Effector memory CD4-positive, alpha-beta T cell (primary cell): ENCODE measurements around the gene BOK.
"Not testable (repeated sequence)": the region's sequence is repeated elsewhere in the genome, so short reads cannot be mapped to it uniquely, and the experiment has no call there.

Experiments
- DNase-seq, 3 donors: peaks; one replicate each; pipeline ENCODE4 v3.0.0-alpha.2; 2020
- H3K27ac ChIP-seq: 2 replicates; pipeline ENCODE4 v1.7.0; 2013; ENCODE audit warnings: mild to moderate bottlenecking, low read length, moderate library complexity; ENCODE audit not compliant: insufficient read depth, poor library complexity, severe bottlenecking
- H3K27me3 ChIP-seq: replicated peaks from 2 replicates; pipeline ENCODE4 v1.7.0; 2013; ENCODE audit warnings: mild to moderate bottlenecking, low read length; ENCODE audit not compliant: insufficient read depth, control insufficient read depth, poor library complexity, severe bottlenecking
- H3K36me3 ChIP-seq: 2 replicates; pipeline ENCODE4 v1.7.0; 2013; ENCODE audit warnings: mild to moderate bottlenecking, low read length, moderate library complexity; ENCODE audit not compliant: control insufficient read depth, insufficient read depth
- H3K4me1 ChIP-seq: 2 replicates; pipeline ENCODE4 v1.7.0; 2013; ENCODE audit warnings: low read length, mild to moderate bottlenecking; ENCODE audit not compliant: control insufficient read depth, insufficient read depth, poor library complexity, severe bottlenecking
- H3K4me3 ChIP-seq: 2 replicates; pipeline ENCODE4 v1.7.0; 2013; ENCODE audit warnings: low read length, low read depth, mild to moderate bottlenecking; ENCODE audit not compliant: insufficient read depth, poor library complexity, severe bottlenecking
- H3K9me3 ChIP-seq: 2 replicates; pipeline ENCODE4 v1.7.0; 2013; ENCODE audit warnings: mild to moderate bottlenecking, low read length, moderate library complexity; ENCODE audit not compliant: control insufficient read depth

BOK gene

GRCh38 chr2:241563981-241564595, 5.5 kb downstream of the BOK start:
- Histone ChIP-seq H3K36me3 (no peaks in the 10 kb centered on the region), H3K9me3 (no peaks in the 10 kb centered on the region), H3K4me1 (peaks cover 6% of the 10 kb centered on the region), H3K4me3 (no peak overlapping the region), H3K27me3 (peaks cover 10% of the 10 kb centered on the region), H3K27ac (no peak overlapping the region)
- DNase-seq, result no peak

- no peaks in the 10 kb centered on the region for H3K9me3 ChIP-seq
- H3K4me1 ChIP-seq, result peaks cover under 1% of the 10 kb centered on the region
- H3K4me3 ChIP-seq, result no peak overlapping the region
- no peak for DNase-seq
- H3K36me3 ChIP-seq, result no peaks in the 10 kb centered on the region
- peaks cover 5% of the 10 kb centered on the region for H3K27me3 ChIP-seq
- no peak overlapping the region for H3K27ac ChIP-seq
These were observed 6.3 kb downstream of the BOK start for GRCh38 chr2:241564596-241565410.

GRCh38 chr2:241565411-241565810, 6.9 kb downstream of the BOK start:
- Histone ChIP-seq H3K27ac (no peak overlapping the region), H3K9me3 (no peaks in the 10 kb centered on the region), H3K36me3 (no peaks in the 10 kb centered on the region), H3K27me3 (no peaks in the 10 kb centered on the region), H3K4me3 (no peak overlapping the region), H3K4me1 (no peaks in the 10 kb centered on the region)
- DNase-seq, result no peak

- not testable (repeated sequence) for H3K4me3 ChIP-seq, H3K9me3 ChIP-seq, H3K36me3 ChIP-seq, H3K27me3 ChIP-seq, H3K4me1 ChIP-seq, H3K27ac ChIP-seq, DNase-seq
These were observed 7.5 kb downstream of the BOK start for GRCh38 chr2:241566021-241566420.

- Histone ChIP-seq H3K4me3 (no peak overlapping the region), H3K36me3 (no peaks in the 10 kb centered on the region), H3K9me3 (no peaks in the 10 kb centered on the region), H3K4me1 (no peaks in the 10 kb centered on the region), H3K27ac (no peak overlapping the region), H3K27me3 (no peaks in the 10 kb centered on the region)
- DNase-seq, result no peak
These were observed 7.9 kb downstream of the BOK start for GRCh38 chr2:241566468-241566867.

- H3K4me3 ChIP-seq, H3K27ac ChIP-seq, H3K27me3 ChIP-seq, H3K9me3 ChIP-seq, H3K4me1 ChIP-seq, H3K36me3 ChIP-seq, DNase-seq: not testable (repeated sequence)
These were observed 8.7 kb downstream of the BOK start for GRCh38 chr2:241567266-241567665.

- Histone ChIP-seq H3K4me1 (no peaks in the 10 kb centered on the region), H3K27me3 (no peaks in the 10 kb centered on the region), H3K4me3 (no peak overlapping the region), H3K27ac (no peak overlapping the region), H3K9me3 (no peaks in the 10 kb centered on the region), H3K36me3 (no peaks in the 10 kb centered on the region)
- DNase-seq, result no peak
These were observed 9.2 kb downstream of the BOK start for GRCh38 chr2:241567776-241568175.

GRCh38 chr2:241568726-241569125, 10.2 kb downstream of the BOK start:
- no peak overlapping the region for H3K4me3 ChIP-seq
- no peaks in the 10 kb centered on the region for H3K9me3 ChIP-seq
- no peaks in the 10 kb centered on the region for H3K27me3 ChIP-seq
- no peak overlapping the region for H3K27ac ChIP-seq
- H3K36me3 ChIP-seq, result no peaks in the 10 kb centered on the region
- no peak for DNase-seq
- H3K4me1 ChIP-seq, result no peaks in the 10 kb centered on the region

- DNase-seq, result no peak
- Histone ChIP-seq H3K4me3 (no peak overlapping the region), H3K4me1 (no peaks in the 10 kb centered on the region), H3K9me3 (no peaks in the 10 kb centered on the region), H3K27me3 (no peaks in the 10 kb centered on the region), H3K36me3 (no peaks in the 10 kb centered on the region), H3K27ac (no peak overlapping the region)
These were observed 11.3 kb downstream of the BOK start for GRCh38 chr2:241569831-241570281.

- H3K27ac ChIP-seq, result no peak overlapping the region
- no peaks in the 10 kb centered on the region for H3K36me3 ChIP-seq
- H3K4me1 ChIP-seq, result no peaks in the 10 kb centered on the region
- H3K9me3 ChIP-seq, result no peaks in the 10 kb centered on the region
- no peaks in the 10 kb centered on the region for H3K27me3 ChIP-seq
- DNase-seq, result no peak
- no peak overlapping the region for H3K4me3 ChIP-seq
These were observed 12.5 kb downstream of the BOK start for GRCh38 chr2:241570961-241571581.
